ENCODE measurements around the gene TMPRSS15.
"Not testable (repeated sequence)": the region's sequence is repeated elsewhere in the genome, so short reads cannot be mapped to it uniquely, and the experiment has no call there.

The TMPRSS15 gene

DNA sequence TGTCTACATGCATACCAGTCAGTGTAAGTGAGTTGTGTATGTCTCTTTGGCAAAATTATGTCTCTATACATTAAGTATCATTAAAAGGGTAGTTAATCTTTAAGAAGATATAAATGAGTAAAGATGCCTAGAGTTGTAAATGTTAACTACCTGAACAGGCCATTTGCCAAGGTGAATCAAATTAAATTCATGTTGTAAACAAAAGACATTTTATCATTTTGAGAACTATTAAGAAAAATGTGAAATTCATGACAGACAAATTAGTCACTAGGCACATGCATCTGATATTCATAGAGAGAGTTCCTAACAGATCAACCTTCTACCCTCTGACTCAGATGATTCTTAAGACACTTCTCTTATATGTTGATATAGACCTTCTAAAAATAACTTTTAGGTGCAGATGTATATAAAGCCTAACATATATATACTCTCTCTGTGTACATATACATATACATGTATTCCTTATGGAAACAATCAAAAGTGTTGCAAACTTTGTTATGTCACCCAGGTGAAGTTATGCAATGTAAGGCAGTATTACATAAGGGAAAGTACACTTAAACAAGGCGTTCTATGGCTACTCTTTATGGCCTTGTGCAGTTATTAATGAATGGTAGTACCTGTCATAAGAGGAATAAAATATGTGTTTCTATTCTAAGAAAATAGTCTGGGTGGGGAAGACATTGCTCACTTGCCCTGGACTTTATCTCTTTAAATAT is at the start of gene TMPRSS15:
TSS of gene TMPRSS15 (minus strand) at position 51 of the 716 bp plus-strand sequence. CDS start 163 bp downstream, outside the sequence.
- Histone ChIP-seq H3K36me3 (ENCODE audit: insufficient read depth, low read length) (no peaks in the 10 kb centered on the region), H3K9me3 (ENCODE audit: control insufficient read depth, insufficient read depth, low read length) (no peaks in the 10 kb centered on the region; the same call in 1 of the 2 replicates), H3K4me1 (ENCODE audit: insufficient read depth, low read length) (no peaks in the 10 kb centered on the region), H3K9ac (ENCODE audit: low read depth, low read length) (no peak within 1 kb of the TSS)

DNA sequence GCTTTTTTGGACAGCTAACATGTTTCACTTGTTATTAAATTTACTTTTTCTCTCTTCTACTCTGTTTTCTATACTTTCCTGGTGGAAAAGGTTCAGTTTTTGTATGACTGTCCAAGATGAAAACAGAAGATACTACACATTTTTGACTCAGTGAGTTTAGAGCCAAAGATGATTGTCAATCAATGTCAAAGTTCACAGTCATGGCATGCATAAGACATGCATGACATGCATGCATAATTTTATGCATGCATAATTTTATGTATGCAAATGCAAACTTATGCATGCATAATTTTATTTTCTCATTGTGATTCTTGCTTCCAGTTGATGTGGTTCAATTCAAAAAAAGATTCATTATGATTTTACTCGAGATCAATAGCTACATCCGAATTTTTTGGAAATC is 48.1 kb upstream of the TMPRSS15 start:
- Histone ChIP-seq H3K36me3 (ENCODE audit: insufficient read depth, low read length) (no peaks in the 10 kb centered on the region), H3K9ac (ENCODE audit: low read depth, low read length) (no peak overlapping the region), H3K4me1 (ENCODE audit: insufficient read depth, low read length) (no peaks in the 10 kb centered on the region), H3K9me3 (ENCODE audit: control insufficient read depth, insufficient read depth, low read length) (no peaks in the 10 kb centered on the region)

DNA sequence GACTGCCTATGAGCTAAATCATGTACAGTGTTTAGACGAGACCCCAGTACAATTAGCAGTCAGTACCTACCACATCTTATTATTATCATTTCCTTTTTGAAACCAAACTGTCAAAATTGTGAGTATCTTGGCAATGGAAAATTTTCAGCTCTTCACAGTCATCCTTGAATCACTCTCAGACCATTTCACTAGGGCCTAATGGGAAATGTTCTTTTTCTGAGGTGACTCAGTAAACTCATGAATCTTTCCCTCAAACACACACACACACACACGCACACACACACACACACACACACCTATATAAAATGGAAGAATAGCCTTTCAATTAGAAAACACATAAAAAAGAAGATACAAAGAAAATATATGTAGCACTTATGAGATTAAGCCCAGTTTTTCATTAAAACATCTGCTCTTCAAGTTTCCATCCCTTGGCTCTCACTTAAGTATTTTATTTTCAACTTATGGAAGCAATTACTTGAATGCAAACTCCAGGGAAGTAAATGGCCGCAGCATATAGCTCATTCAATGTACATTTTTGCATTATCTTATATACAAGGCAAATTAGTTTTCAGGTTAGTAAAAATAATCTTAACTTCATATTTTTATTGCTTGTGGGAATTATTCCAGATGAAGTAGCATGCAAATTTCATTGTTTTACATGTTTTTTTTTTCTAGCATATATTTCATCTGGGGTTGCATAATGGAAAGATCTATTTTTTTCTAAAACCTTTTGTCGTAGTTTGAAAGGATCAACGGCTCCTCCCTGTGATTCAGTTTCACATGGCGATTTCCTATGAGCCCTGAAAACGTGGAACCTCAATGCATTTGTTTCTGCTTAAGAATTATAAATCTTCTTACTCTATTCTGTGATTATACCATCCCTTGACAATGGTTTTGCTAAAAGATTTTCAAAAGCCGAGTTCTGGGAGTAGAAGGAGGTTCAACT is 46.3 kb upstream of the TMPRSS15 start:
- no peak overlapping the region for H3K9ac ChIP-seq (ENCODE audit: low read depth, low read length)
- no peaks in the 10 kb centered on the region for H3K36me3 ChIP-seq (ENCODE audit: insufficient read depth, low read length)
- no peaks in the 10 kb centered on the region for H3K9me3 ChIP-seq (ENCODE audit: control insufficient read depth, insufficient read depth, low read length)
- no peaks in the 10 kb centered on the region for H3K4me1 ChIP-seq (ENCODE audit: insufficient read depth, low read length)

DNA sequence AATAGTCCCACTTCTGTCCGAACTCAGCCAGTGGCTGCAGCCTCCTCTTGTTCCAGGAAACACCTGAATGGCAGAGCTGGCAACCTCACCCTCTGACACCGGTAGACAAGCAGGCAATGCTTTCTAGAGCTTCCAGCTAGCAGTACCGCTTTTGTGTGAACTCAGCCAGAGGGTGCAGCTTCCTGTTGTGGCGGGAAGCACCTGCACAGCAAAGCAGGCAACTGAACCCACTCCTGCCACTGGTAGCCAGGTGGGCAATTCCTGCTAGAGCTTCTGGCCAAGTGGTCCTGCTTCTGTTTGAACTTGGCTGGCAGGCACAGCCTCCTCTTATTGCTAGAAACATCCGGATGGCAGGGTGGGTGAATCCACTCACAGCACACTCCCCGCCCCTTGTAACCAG is 40.1 kb upstream of the TMPRSS15 start:
- Histone ChIP-seq H3K36me3 (ENCODE audit: insufficient read depth, low read length) (no peaks in the 10 kb centered on the region), H3K4me1 (ENCODE audit: insufficient read depth, low read length) (no peaks in the 10 kb centered on the region), H3K9me3 (ENCODE audit: control insufficient read depth, insufficient read depth, low read length) (no peaks in the 10 kb centered on the region), H3K9ac (ENCODE audit: low read depth, low read length) (no peak overlapping the region)

DNA sequence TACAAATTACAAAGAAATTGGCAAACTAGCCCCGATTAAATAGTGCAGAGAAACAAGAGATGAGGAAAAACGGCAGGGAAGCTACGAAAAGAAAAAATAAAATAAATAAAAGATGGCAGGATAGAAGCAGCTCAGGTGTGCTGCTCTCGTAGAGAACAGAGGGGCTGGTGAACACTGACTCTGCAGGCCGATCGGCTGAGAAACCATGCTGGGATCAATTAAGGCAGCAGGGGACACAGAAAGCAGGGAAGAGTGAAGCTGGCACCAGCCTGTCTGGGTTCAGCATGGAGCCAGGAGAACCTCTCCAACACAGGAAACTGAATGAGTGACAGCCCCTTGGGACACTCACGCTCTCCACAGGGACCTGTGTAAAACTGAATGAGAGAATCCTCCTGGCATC is 39.5 kb upstream of the TMPRSS15 start:
- no peaks in the 10 kb centered on the region for H3K9me3 ChIP-seq (ENCODE audit: control insufficient read depth, insufficient read depth, low read length)
- H3K36me3 ChIP-seq (ENCODE audit: insufficient read depth, low read length), result no peaks in the 10 kb centered on the region
- no peaks in the 10 kb centered on the region for H3K4me1 ChIP-seq (ENCODE audit: insufficient read depth, low read length)
- H3K9ac ChIP-seq (ENCODE audit: low read depth, low read length), result no peak overlapping the region

DNA sequence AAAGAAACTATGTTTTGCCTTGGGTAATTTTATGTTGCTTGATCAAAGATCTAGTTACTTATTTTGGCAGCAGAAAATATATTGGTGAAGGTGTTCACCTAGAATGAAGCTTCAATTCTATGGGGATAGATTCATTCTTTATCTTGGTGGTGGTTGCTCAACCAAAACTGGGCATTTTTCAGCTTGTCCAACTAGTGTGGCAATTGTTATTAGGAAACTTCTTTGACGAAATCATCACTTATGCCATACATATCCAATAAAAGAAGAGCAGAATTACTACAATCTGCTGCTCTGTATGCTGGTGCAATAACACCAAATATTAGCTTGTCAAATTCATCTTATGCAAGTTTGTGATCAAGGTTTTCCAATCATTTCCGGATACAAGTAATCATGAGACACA is 26.8 kb upstream of the TMPRSS15 start:
- Histone ChIP-seq H3K36me3 (ENCODE audit: insufficient read depth, low read length) (no peaks in the 10 kb centered on the region), H3K4me1 (ENCODE audit: insufficient read depth, low read length) (no peaks in the 10 kb centered on the region)

DNA sequence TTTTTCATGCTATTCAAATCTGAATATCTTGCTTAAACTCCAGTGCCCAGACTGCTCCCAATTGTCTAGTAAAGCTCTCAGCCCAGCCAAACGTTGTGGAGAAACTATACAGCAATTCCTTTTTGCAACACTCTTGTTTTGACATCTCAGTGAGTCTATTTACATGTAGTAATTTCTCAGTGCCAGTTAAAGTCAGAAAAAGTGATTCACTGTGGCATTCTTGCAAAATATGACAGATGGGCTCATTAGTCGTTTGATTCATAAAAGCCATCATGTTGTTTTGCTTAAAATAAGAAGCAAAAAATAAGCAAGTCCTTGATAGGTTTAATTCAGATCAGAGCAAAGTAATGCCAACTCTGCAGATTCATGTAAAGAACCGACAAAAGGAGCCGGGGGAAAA is 20.7 kb upstream of the TMPRSS15 start:
- H3K9ac ChIP-seq (ENCODE audit: low read depth, low read length), result no peak overlapping the region
- no peaks in the 10 kb centered on the region for H3K4me1 ChIP-seq (ENCODE audit: insufficient read depth, low read length)
- H3K9me3 ChIP-seq (ENCODE audit: control insufficient read depth, insufficient read depth, low read length), result peaks cover 4% of the 10 kb centered on the region; the same call in 1 of the 2 replicates
- H3K36me3 ChIP-seq (ENCODE audit: insufficient read depth, low read length), result no peaks in the 10 kb centered on the region

More for the DNA sequence above, 26.8 kb upstream of the TMPRSS15 start:
- Histone ChIP-seq H3K9me3 (ENCODE audit: control insufficient read depth, insufficient read depth, low read length) (peaks cover 4% of the 10 kb centered on the region; the same call in 1 of the 2 replicates), H3K9ac (ENCODE audit: low read depth, low read length) (no peak overlapping the region)

DNA sequence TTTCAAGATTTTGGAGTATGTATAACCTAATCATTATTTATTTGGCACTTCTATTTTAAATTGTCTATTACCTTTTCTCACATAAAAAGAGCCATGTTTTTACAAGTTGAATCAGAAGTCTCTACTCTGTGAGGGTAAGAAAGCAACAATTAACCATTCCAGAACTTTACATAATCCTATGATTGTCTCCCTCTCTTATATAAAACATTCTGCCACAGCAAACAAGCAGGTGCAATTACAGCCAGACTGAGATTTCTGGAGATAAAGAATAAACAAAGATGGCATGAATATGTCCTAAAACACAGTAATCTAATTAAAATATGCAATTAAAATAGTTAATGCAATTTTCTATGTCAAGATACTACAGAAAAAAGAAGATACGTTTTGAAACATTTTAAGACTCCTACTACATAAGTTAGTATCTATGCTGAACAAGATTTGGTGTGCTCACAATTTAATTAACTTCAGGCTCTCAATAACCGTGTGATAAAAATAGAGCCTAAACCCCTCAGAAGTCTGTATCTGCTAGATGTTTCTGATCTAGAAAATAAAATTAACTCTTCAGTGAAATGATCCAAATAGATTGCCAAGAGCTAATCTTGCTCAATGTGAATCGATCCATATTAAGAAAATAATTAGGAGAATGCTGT is 13.7 kb upstream of the TMPRSS15 start:
- Histone ChIP-seq H3K9me3 (ENCODE audit: control insufficient read depth, insufficient read depth, low read length) (no peaks in the 10 kb centered on the region), H3K36me3 (ENCODE audit: insufficient read depth, low read length) (no peaks in the 10 kb centered on the region), H3K4me1 (ENCODE audit: insufficient read depth, low read length) (peaks cover 6% of the 10 kb centered on the region; the same call in 1 of the 2 replicates), H3K9ac (ENCODE audit: low read depth, low read length) (no peak overlapping the region)

DNA sequence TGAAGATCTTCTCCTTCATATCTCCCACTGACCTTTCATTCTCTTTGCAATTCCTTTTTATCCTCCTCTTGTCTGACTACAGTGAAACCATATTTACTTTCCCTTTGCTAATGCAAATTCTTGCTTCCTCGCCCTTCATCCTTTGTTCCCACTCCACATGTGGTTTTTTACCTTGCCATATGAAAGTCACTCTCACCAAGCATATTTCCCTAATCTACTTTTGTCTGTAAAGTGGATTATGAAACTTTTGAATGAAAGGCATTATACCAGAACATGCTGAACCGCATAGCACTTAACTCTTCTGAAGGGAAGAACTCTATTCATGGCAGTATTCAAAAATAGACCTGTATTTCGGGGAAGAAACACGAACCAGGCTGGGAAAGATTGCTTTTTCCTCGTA is 8.0 kb upstream of the TMPRSS15 start:
- H3K36me3 ChIP-seq (ENCODE audit: insufficient read depth, low read length), result no peaks in the 10 kb centered on the region
- peak overlapping the region; percentile 25; the same call in 1 of the 2 replicates for H3K9ac ChIP-seq (ENCODE audit: low read depth, low read length)
- peaks cover 9% of the 10 kb centered on the region for H3K4me1 ChIP-seq (ENCODE audit: insufficient read depth, low read length)
- H3K9me3 ChIP-seq (ENCODE audit: control insufficient read depth, insufficient read depth, low read length), result no peaks in the 10 kb centered on the region

DNA sequence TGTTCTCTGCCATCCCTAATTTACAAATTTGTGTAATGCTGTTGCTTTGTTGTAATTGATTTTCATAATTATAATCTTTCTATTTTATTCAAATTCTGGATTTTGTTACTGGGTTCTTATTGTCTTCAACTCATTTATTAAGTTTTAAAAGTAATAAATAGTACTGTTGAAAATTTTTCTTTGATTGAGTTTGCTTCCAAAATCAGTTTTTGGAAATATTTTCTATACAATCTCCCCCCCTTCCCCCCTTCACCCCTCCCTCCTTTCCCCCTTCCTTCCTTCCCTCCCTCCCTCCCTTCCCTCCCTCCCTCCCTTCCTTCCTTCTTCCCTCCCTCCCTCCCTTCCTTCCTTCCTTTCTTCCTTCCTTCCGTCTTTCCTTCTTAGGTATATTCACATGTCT is 6.0 kb upstream of the TMPRSS15 start:
- peaks cover 9% of the 10 kb centered on the region for H3K4me1 ChIP-seq (ENCODE audit: insufficient read depth, low read length)
- H3K9ac ChIP-seq (ENCODE audit: low read depth, low read length), result no peak overlapping the region
- no peaks in the 10 kb centered on the region for H3K9me3 ChIP-seq (ENCODE audit: control insufficient read depth, insufficient read depth, low read length)
- H3K36me3 ChIP-seq (ENCODE audit: insufficient read depth, low read length), result no peaks in the 10 kb centered on the region

DNA sequence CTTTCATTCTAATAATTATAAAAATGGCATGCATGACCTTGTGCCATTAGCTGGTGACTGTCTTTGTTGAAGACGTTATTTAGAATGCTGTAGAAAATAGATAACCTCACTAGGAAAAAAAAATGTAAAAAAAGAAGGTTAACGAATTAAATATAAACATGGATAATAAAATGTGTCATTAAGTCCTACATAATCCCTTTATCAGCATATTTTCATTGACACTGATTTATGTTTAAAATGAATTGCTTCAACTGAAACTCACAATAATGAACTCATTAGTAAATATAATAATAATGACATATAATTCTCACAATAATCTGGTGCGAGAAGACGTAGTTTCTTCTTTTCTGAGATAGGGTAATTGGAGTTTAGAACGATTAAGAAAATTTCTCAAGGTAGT is 4.7 kb downstream of the TMPRSS15 start:
- Histone ChIP-seq H3K4me1 (ENCODE audit: insufficient read depth, low read length) (no peaks in the 10 kb centered on the region), H3K9ac (ENCODE audit: low read depth, low read length) (no peak overlapping the region), H3K36me3 (ENCODE audit: insufficient read depth, low read length) (no peaks in the 10 kb centered on the region), H3K9me3 (ENCODE audit: control insufficient read depth, insufficient read depth, low read length) (no peaks in the 10 kb centered on the region; the same call in 1 of the 2 replicates)

DNA sequence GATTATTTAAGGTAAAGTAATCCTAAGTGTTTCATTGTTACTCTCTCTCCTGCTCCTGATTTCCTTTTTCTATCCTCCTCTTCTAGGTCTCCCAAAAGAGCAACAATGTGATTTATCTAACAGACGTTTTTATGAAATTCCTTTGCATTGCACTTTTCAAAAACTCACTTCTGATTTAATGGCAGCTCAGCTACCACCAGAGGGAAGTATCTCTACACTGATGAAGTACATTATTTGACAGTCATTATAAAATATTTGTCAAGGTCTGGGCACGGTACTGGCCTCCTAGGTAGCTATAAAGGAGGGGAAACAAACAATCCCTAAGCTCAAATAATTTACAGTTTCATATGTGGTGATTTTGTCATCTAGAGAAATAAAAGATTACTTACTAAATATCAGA is 15.6 kb downstream of the TMPRSS15 start:
- Histone ChIP-seq H3K36me3 (ENCODE audit: insufficient read depth, low read length) (no peaks in the 10 kb centered on the region), H3K4me1 (ENCODE audit: insufficient read depth, low read length) (no peaks in the 10 kb centered on the region), H3K9me3 (ENCODE audit: control insufficient read depth, insufficient read depth, low read length) (peaks cover 7% of the 10 kb centered on the region), H3K9ac (ENCODE audit: low read depth, low read length) (no peak overlapping the region)

DNA sequence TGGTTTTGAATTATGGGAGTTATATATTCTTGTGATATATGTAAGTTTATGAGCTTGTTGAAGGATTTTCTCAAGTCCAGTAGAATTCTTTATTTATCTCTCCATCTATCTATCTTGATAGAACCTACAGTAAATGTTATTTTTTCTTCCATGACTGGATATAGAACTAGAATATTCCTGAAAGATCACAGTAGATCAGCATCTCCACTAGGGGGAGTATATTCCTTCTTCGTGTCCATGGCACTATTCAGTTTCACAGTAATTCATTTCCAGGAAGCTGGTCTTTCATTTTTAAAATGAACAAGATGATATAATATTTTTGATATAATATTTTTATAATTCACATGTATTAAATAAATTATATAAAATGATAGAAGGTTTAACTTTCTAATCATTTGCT is 18.8 kb downstream of the TMPRSS15 start:
- Histone ChIP-seq H3K36me3 (ENCODE audit: insufficient read depth, low read length) (no peaks in the 10 kb centered on the region), H3K4me1 (ENCODE audit: insufficient read depth, low read length) (no peaks in the 10 kb centered on the region), H3K9me3 (ENCODE audit: control insufficient read depth, insufficient read depth, low read length) (no peaks in the 10 kb centered on the region), H3K9ac (ENCODE audit: low read depth, low read length) (no peak overlapping the region)

DNA sequence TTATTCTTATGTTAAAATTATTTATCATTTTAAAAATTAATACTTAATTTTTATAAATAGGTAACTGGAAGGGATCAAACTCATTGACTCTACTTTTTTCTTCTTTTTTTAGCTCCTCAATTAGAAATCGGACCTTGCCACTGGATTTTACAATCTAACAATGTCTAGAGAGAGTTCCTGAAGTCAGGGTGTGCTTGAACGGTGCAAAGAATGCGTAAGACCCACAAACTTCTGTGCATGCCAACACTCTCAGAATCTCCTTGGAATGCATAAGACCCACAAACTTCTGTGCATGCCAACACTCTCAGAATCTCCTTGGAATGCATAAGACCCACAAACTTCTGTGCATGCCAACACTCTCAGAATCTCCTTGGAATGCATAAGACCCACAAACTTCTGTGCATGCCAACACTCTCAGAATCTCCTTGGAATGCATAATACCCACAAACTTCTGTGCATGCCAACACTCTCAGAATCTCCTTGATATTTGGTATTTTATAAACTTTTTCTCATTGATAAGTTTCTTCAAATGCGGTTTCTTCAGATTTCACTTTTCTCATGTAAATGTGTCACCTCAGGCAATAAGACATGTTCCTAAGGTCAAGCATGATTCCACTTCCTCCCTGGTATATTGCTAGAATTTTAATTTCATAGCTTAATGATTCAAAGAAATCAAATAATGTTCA is 20.5 kb downstream of the TMPRSS15 start:
- not testable (repeated sequence) for H3K9ac ChIP-seq (ENCODE audit: low read depth, low read length); H3K4me1 ChIP-seq (ENCODE audit: insufficient read depth, low read length); H3K36me3 ChIP-seq (ENCODE audit: insufficient read depth, low read length); H3K9me3 ChIP-seq (ENCODE audit: control insufficient read depth, insufficient read depth, low read length)
